Measurements from ENCODE around the gene MYO1H. TPM values are rescaled to one million over a fixed set of nuclear protein-coding genes. Genes with fewer than 3 reads are reported as not detected.

The MYO1H gene
- total and polyA plus RNA-seq, 4 donors = 0.06 to 0.15 (median 0.09) TPM; not detected in 1

- 72 to 79% methylated on average over 3 of the region's 3 CpGs for WGBS, 2 donors
- Histone ChIP-seq H3K36me3 (ENCODE audit: control insufficient read depth in 4 of 4, insufficient read depth in 4 of 4, low read length in 4 of 4) (peaks cover 13 to 33% (median 22%) of the 10 kb centered on the region in 4 donors), H3K27ac (ENCODE audit: low read depth in 1 of 2, low read length in 1 of 2) (peak overlapping the region; percentile 11 to 17), H3K4me1 (ENCODE audit: control insufficient read depth in 5 of 5, insufficient read depth in 5 of 5, low read length in 5 of 5) (peaks cover 22 to 50% (median 31%) of the 10 kb centered on the region in 5 donors), H3K9ac (ENCODE audit: insufficient read depth in 1 of 2, low read length in 2 of 2) (no peak overlapping the region), H3K27me3 (ENCODE audit: control insufficient read depth in 3 of 3, insufficient read depth in 3 of 3, low read length in 2 of 3) (no peaks in the 10 kb centered on the region), H3K9me3 (ENCODE audit: control insufficient read depth in 4 of 4, insufficient read depth in 3 of 4, low read length in 3 of 4) (no peaks in the 10 kb centered on the region), H3K4me3 (no peak overlapping the region)
- TF ChIP-seq, protein P1, sequence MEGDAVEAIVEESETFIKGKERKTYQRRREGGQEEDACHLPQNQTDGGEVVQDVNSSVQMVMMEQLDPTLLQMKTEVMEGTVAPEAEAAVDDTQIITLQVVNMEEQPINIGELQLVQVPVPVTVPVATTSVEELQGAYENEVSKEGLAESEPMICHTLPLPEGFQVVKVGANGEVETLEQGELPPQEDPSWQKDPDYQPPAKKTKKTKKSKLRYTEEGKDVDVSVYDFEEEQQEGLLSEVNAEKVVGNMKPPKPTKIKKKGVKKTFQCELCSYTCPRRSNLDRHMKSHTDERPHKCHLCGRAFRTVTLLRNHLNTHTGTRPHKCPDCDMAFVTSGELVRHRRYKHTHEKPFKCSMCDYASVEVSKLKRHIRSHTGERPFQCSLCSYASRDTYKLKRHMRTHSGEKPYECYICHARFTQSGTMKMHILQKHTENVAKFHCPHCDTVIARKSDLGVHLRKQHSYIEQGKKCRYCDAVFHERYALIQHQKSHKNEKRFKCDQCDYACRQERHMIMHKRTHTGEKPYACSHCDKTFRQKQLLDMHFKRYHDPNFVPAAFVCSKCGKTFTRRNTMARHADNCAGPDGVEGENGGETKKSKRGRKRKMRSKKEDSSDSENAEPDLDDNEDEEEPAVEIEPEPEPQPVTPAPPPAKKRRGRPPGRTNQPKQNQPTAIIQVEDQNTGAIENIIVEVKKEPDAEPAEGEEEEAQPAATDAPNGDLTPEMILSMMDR (IDR thresholded peaks at IDR 0.05; ENCODE audit: control extremely low read depth, extremely low read depth) = no peak
- DNase-seq = no peak
- no peak for ATAC-seq (ENCODE audit: insufficient read depth, low FRiP score)
Observed at GRCh38 chr12:109466821-109467220, 119.1 kb downstream of the MYO1H start.

GRCh38 chr12:109467978-109468676, 120.4 kb downstream of the MYO1H start:
- H3K4me3 ChIP-seq = no peak overlapping the region
- H3K27ac ChIP-seq (ENCODE audit: low read depth in 1 of 2, low read length in 1 of 2) = peak overlapping the region; percentile 7 to 67
- TF ChIP-seq, protein P1 (IDR thresholded peaks at IDR 0.05; ENCODE audit: control extremely low read depth, extremely low read depth) = no peak
- DNase-seq = no peak
- no peak for ATAC-seq (ENCODE audit: insufficient read depth, low FRiP score)
- peaks cover 15 to 46% (median 18%) of the 10 kb centered on the region in 5 donors for H3K4me1 ChIP-seq (ENCODE audit: control insufficient read depth in 5 of 5, insufficient read depth in 5 of 5, low read length in 5 of 5)
- no peaks in the 10 kb centered on the region for H3K27me3 ChIP-seq (ENCODE audit: control insufficient read depth in 3 of 3, insufficient read depth in 3 of 3, low read length in 2 of 3)
- H3K9ac ChIP-seq (ENCODE audit: insufficient read depth in 1 of 2, low read length in 2 of 2) = no peak overlapping the region
- H3K9me3 ChIP-seq (ENCODE audit: control insufficient read depth in 4 of 4, insufficient read depth in 3 of 4, low read length in 3 of 4) = no peaks in the 10 kb centered on the region
- 61 to 72% methylated on average over 7 of the region's 8 CpGs for WGBS, 2 donors
- H3K36me3 ChIP-seq (ENCODE audit: control insufficient read depth in 4 of 4, insufficient read depth in 4 of 4, low read length in 4 of 4) = peaks cover 13 to 35% (median 22%) of the 10 kb centered on the region in 4 donors

- Histone ChIP-seq H3K9ac (ENCODE audit: insufficient read depth in 1 of 2, low read length in 2 of 2) (no peak overlapping the region), H3K36me3 (ENCODE audit: control insufficient read depth in 4 of 4, insufficient read depth in 4 of 4, low read length in 4 of 4) (peaks cover 13 to 35% (median 22%) of the 10 kb centered on the region in 4 donors), H3K27me3 (ENCODE audit: control insufficient read depth in 3 of 3, insufficient read depth in 3 of 3, low read length in 2 of 3) (no peaks in the 10 kb centered on the region), H3K4me1 (ENCODE audit: control insufficient read depth in 5 of 5, insufficient read depth in 5 of 5, low read length in 5 of 5) (peaks cover 2 to 44% (median 5%) of the 10 kb centered on the region in 5 donors), H3K9me3 (ENCODE audit: control insufficient read depth in 4 of 4, insufficient read depth in 3 of 4, low read length in 3 of 4) (no peaks in the 10 kb centered on the region), H3K4me3 (no peak overlapping the region), H3K27ac (ENCODE audit: low read depth in 1 of 2, low read length in 1 of 2) (no peak overlapping the region)
- DNase-seq = no peak
- 85 to 90% methylated on average over 10 of the region's 10 CpGs for WGBS, 2 donors
- TF ChIP-seq, protein P1 (IDR thresholded peaks at IDR 0.05; ENCODE audit: control extremely low read depth, extremely low read depth) = no peak
- ATAC-seq (ENCODE audit: insufficient read depth, low FRiP score) = no peak
Observed at GRCh38 chr12:109469517-109469916, 121.8 kb downstream of the MYO1H start.
